ENCODE data around the gene PLEKHG3. TPM values are rescaled to one million over a fixed set of nuclear protein-coding genes. Genes with fewer than 3 reads are reported as not detected.
A peak's percentile ranks its signal among the peaks of the same experiment; 100 is the strongest.

Gene PLEKHG3
- total RNA-seq, 2 experiments from 2014 or later, result 36.0 to 39.5 TPM

DNA sequence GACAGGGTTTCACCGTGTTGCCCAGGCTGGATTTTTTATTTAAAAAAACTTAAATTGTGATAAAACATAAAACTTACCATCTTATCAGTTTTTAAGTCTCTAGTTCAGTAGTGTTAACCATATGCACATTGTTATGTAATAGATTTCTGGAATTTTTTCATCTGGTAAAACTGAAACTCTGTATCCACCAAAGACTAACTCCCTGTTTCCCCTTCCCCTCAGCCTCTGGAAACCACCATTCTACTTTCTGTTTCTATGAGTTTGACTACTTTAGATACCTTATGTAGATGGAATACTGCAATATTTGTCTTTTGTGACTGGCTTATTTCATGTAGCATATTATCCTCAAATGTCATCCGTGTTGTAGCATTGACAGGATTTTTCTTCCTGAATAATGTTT is 12.8 kb upstream of the PLEKHG3 start:
- H3K36me3 Mint-ChIP-seq (ENCODE audit: low read depth), result no peaks in the 10 kb centered on the region
- no peak overlapping the region for H3K4me3 Mint-ChIP-seq
- DNase-seq, result no peak
- peaks cover 35% of the 10 kb centered on the region for H3K27me3 Mint-ChIP-seq
- POLR2A ChIA-PET, result no interaction called here
- no peaks in the 10 kb centered on the region for H3K9me3 Mint-ChIP-seq
- no peak overlapping the region for H3K27ac Mint-ChIP-seq
- H3K4me1 Mint-ChIP-seq, result peaks cover 39% of the 10 kb centered on the region
- CTCF ChIA-PET, result no interaction called here

DNA sequence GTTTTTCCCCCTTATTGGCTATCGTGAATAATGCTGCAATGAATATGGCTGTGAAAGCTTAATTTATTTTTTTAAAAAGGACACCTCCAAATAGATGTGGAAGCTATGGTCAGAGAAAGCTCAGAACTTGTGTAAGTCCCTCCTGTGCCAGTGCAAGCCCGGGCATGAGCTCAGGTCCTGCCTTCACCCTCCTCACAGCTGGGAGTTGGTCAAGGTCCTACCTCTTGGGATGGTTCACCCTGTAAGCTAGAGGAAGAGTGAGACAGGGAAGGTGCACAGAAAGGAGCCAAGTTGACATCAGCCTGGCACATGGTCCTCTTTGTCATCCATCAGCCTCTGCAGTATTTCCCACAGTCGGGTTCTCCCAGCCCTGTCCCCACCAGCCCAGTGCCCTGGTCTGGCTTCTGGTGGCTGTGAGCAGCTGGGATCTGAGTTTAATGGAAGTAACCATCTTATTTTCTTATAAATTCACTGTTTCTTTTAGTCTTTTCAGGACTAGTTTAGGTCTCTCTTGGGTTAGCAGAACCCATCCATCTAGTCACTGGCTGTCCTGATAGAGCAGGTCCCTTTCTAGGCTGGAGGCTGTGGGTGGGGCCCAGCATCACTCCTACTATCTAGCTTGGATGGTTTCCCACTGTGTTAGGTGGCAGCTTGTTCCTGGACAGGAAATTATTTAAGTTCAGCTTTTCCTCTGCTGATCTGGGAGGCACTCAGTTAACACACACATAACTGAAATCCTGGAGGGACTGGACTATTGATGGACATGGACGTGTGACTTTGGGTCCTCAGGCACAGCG is 11.8 kb upstream of the PLEKHG3 start:
- POLR2A ChIA-PET, result no interaction called here

DNA sequence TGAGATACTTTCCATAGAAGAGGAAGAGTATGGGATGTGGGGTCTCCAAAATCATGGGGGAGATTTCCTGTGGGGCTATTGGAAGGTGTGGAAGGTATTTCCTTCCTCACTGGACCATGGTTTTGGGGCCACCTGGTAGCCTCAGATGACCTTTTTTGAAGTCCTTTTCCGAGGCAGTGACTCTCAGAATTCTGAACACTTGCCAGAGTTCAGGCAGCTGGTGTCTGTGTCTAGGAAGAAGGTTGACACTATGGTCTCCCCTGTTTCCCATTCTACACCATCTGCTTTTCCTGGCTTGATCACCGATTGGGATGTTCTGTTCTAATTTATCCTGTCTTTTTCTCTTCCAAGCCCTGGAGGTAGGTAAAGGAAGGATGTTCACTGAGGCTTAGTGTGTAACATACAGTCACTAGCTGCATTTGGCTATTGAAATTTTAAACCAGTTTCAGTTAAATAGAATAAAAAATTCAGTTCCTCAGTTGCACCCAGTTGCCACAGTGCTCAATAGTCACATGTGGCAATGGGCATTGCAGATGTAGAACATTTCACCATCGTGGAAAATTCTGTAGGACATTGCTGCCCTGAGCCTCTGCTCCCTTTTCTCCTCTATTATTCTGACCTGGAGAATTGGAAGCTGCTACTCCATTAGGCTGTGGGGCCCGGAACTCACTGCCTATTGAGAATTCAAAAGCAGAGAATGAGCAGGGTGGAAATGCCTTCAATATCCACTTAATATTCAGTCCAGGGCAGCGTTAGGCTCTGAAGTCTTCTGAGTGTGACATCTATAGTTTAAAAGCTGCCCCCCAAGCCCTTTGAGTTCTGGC is 11.0 kb upstream of the PLEKHG3 start:
- Mint-ChIP-seq H3K36me3 (ENCODE audit: low read depth) (peaks cover 5% of the 10 kb centered on the region), H3K9me3 (no peaks in the 10 kb centered on the region), H3K27ac (no peak overlapping the region), H3K4me1 (peaks cover 48% of the 10 kb centered on the region), H3K27me3 (peaks cover 44% of the 10 kb centered on the region), H3K4me3 (no peak overlapping the region)
- no peak for DNase-seq
- ChIA-PET CTCF (no interaction called here), POLR2A (no interaction called here)

More for the DNA sequence above, 11.8 kb upstream of the PLEKHG3 start:
- Mint-ChIP-seq H3K36me3 (ENCODE audit: low read depth) (peaks cover 2% of the 10 kb centered on the region), H3K4me3 (no peak overlapping the region), H3K27ac (no peak overlapping the region), H3K4me1 (peaks cover 43% of the 10 kb centered on the region), H3K27me3 (peaks cover 42% of the 10 kb centered on the region), H3K9me3 (no peaks in the 10 kb centered on the region)
- DNase-seq, result no peak
- CTCF ChIA-PET, result interaction anchor here (0.7 to 1.0 kb wide), 2 partner anchors 12 to 14 kb away, joined by 3 to 4 read pairs; partner anchors contain the start of gene PLEKHG3

- POLR2A ChIA-PET, result no interaction called here
- Mint-ChIP-seq H3K27me3 (peaks cover 45% of the 10 kb centered on the region), H3K27ac (no peak overlapping the region), H3K9me3 (no peaks in the 10 kb centered on the region), H3K36me3 (ENCODE audit: low read depth) (peaks cover 5% of the 10 kb centered on the region), H3K4me3 (no peak overlapping the region), H3K4me1 (peaks cover 48% of the 10 kb centered on the region)
- no peak for DNase-seq
- CTCF ChIA-PET, result no interaction called here
Measured at GRCh38 chr14:64693810-64694165, 10.4 kb upstream of the PLEKHG3 start.

- H3K9me3 Mint-ChIP-seq, result no peaks in the 10 kb centered on the region
- CTCF ChIA-PET, result no interaction called here
- no peak for DNase-seq
- H3K27ac Mint-ChIP-seq, result no peak overlapping the region
- H3K36me3 Mint-ChIP-seq (ENCODE audit: low read depth), result peaks cover 5% of the 10 kb centered on the region
- peaks cover 52% of the 10 kb centered on the region for H3K27me3 Mint-ChIP-seq
- peaks cover 47% of the 10 kb centered on the region for H3K4me1 Mint-ChIP-seq
- POLR2A ChIA-PET, result no interaction called here
- no peak overlapping the region for H3K4me3 Mint-ChIP-seq
Measured at GRCh38 chr14:64695071-64695470, 9.2 kb upstream of the PLEKHG3 start.

DNA sequence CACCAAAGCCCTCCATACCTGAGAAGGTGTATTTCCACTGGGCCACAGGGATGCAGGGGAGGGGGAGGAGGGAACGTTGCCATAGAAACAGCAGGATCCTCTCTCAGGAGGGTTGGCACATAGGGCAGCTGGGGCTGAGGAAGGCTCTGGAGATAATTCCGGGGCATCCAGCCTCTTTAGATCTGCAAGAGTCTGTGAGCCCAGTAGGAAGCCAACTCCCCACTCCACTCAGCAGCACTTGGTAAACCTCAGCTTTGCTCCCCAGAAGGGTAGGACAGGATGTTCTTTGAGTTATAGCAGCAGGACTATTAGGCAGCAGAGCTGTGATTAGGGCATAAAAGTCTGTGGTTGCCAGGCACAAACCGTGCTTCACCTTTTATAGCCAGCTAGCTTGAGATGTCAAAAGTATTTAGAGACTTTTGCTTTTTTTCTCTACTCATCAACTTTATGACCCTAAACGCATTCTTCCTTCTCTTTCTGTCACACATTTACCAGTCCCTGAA is 7.8 kb upstream of the PLEKHG3 start:
- Mint-ChIP-seq H3K4me3 (no peak overlapping the region), H3K9me3 (no peaks in the 10 kb centered on the region), H3K27me3 (peaks cover 62% of the 10 kb centered on the region), H3K4me1 (peaks cover 51% of the 10 kb centered on the region), H3K36me3 (ENCODE audit: low read depth) (peaks cover 5% of the 10 kb centered on the region), H3K27ac (no peak overlapping the region)
- DNase-seq, result peak; percentile 28
- ChIA-PET CTCF (interaction anchor here (0.7 to 1.6 kb wide), 3 partner anchors 9 to 188 kb away, joined by 3 to 5 read pairs (median 3); no protein-coding TSS in a partner anchor), POLR2A (no interaction called here)

DNA sequence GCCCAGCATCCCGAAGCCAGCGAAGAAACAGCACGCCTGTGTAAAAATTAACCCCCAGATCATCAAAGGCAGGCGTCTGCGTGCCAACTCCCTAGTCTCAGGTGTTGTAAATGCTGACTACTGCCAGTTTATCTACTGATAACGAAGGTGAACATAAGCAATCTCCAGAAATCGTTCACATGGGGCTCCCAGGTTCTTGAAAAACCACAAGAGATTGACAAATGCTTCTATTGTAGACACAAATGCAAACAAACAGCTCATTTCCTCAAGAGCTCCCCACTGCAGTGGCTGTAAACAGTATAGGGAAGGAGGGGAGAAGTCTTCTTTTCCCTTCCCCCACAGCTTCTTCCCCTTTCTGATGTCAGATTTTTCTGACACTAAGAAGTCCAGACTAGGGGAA is 5.3 kb upstream of the PLEKHG3 start:
- POLR2A ChIA-PET, result no interaction called here
- peaks cover 74% of the 10 kb centered on the region for H3K27me3 Mint-ChIP-seq
- peaks cover 59% of the 10 kb centered on the region for H3K4me1 Mint-ChIP-seq
- peak; percentile 36 for DNase-seq
- H3K36me3 Mint-ChIP-seq (ENCODE audit: low read depth), result peaks cover 5% of the 10 kb centered on the region
- H3K9me3 Mint-ChIP-seq, result no peaks in the 10 kb centered on the region
- CTCF ChIA-PET, result interaction anchor here (0.7 to 1.6 kb wide), 3 partner anchors 10 to 24 kb away, joined by 3 to 5 read pairs (median 3); no protein-coding TSS in a partner anchor
- no peak overlapping the region for H3K4me3 Mint-ChIP-seq
- H3K27ac Mint-ChIP-seq, result peak overlapping the region; percentile 37

GRCh38 chr14:64700290-64700689 is 3.9 kb upstream of the PLEKHG3 start:
- Mint-ChIP-seq H3K4me3 (no peak overlapping the region), H3K27me3 (peaks cover 64% of the 10 kb centered on the region), H3K27ac (no peak overlapping the region), H3K4me1 (peaks cover 62% of the 10 kb centered on the region), H3K9me3 (no peaks in the 10 kb centered on the region), H3K36me3 (ENCODE audit: low read depth) (peaks cover 5% of the 10 kb centered on the region)
- DNase-seq, result no peak
- POLR2A ChIA-PET, result no interaction called here
- CTCF ChIA-PET, result interaction anchor here (0.6 to 1.4 kb wide), 2 partner anchors 12 to 29 kb away, joined by 3 read pairs; no protein-coding TSS in a partner anchor

DNA sequence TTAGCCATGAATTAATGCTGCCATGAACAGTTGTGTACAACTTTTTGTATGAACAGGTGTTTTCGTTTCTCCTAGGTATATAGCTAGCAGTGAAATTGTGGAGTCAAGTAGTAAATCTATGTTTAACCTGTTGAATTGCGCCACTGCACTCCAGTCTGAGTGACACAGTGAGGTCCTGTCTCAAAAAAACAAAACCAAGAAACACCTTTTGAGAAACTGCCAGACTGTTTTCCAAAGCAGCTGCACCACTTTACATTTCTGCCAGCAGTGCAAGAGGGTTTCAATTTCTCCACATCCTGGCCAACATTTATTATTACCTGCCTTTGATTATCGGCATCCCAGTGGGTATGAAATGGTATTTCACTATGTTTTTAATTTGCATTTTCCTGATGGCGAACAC is 3.3 kb upstream of the PLEKHG3 start:
- peaks cover 68% of the 10 kb centered on the region for H3K4me1 Mint-ChIP-seq
- DNase-seq, result no peak

DNA sequence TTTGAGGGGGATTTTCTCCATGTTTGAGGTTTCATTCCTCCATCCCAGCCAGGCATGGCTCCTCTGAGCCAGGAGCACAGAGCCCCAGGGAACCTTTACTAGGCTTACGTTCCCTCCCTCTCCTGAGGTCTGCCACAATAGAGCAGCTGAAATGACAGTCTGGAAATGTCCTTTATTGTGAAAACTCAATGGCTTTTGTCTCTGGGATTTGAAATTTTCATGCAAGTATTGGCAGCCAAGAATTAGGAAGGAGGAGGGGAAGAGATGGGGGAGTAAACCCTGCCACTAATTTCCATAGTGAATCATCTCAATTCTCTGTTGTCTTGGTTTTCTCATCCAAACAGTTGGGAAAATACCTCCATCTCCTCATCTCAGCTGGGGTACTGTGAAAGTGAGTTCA is 2.6 kb upstream of the PLEKHG3 start:
- CTCF ChIA-PET, result interaction anchor here (1.1 to 1.5 kb wide), 2 partner anchors 16 to 61 kb away, joined by 3 to 4 read pairs; no protein-coding TSS in a partner anchor
- H3K27me3 Mint-ChIP-seq, result peaks cover 68% of the 10 kb centered on the region
- no peak overlapping the region for H3K4me3 Mint-ChIP-seq
- no peaks in the 10 kb centered on the region for H3K9me3 Mint-ChIP-seq
- POLR2A ChIA-PET, result no interaction called here
- DNase-seq, result no peak
- peaks cover 9% of the 10 kb centered on the region for H3K36me3 Mint-ChIP-seq (ENCODE audit: low read depth)
- H3K4me1 Mint-ChIP-seq, result peaks cover 66% of the 10 kb centered on the region
- H3K27ac Mint-ChIP-seq, result no peak overlapping the region

More for the DNA sequence above, 3.3 kb upstream of the PLEKHG3 start:
- Mint-ChIP-seq H3K4me3 (no peak overlapping the region), H3K27ac (no peak overlapping the region), H3K9me3 (no peaks in the 10 kb centered on the region), H3K27me3 (peaks cover 67% of the 10 kb centered on the region), H3K36me3 (ENCODE audit: low read depth) (peaks cover 9% of the 10 kb centered on the region)
- ChIA-PET POLR2A (no interaction called here), CTCF (interaction anchor here (0.6 to 1.4 kb wide), 2 partner anchors 13 to 30 kb away, joined by 3 read pairs; no protein-coding TSS in a partner anchor)

- H3K27me3 Mint-ChIP-seq, result peaks cover 70% of the 10 kb centered on the region
- no peaks in the 10 kb centered on the region for H3K9me3 Mint-ChIP-seq
- peaks cover 68% of the 10 kb centered on the region for H3K4me1 Mint-ChIP-seq
- peak; percentile 43 for DNase-seq
- CTCF ChIA-PET, result interaction anchor here (1.1 to 1.5 kb wide), 2 partner anchors 15 to 60 kb away, joined by 3 to 4 read pairs; no protein-coding TSS in a partner anchor
- no peak overlapping the region for H3K27ac Mint-ChIP-seq
- peak overlapping the region; percentile 75 for H3K4me3 Mint-ChIP-seq
- H3K36me3 Mint-ChIP-seq (ENCODE audit: low read depth), result peaks cover 5% of the 10 kb centered on the region
- POLR2A ChIA-PET, result interaction anchor here (0.6 kb wide), 1 partner anchor 60 kb away, joined by 3 read pairs; no protein-coding TSS in a partner anchor
Measured at GRCh38 chr14:64702493-64703394, 1.5 kb upstream of the PLEKHG3 start.

Data from activated CD4-positive, alpha-beta T cell treated with anti-CD3 and anti-CD28 coated beads, Interleukin-2, amount 10 ng/mL, durations not matched to agents 7 days and 5 days (primary cell).